OCI-LY7 (cell line): Measurements from ENCODE around the gene FRA10AC1. TPM values are rescaled to one million over a fixed set of nuclear protein-coding genes. Genes with fewer than 3 reads are reported as not detected.

Source experiments
- BruUV-seq: library from RNA; stranded (reverse); fragments of 400-500 nt; replicated peaks from 2 replicates; lab custom pipeline; 2021; lab: Mats Ljungman, UMichigan
- CTCF ChIA-PET: fragments of 300-600 bp; sonication (Branson Sonifier 250); formaldehyde crosslinking; loops from one replicate; lab custom pipeline; 2022; ENCODE audit warnings: antibody characterized with exemption; ENCODE audit not compliant: unreplicated experiment; lab: Charles Lee
- POLR2A ChIA-PET: fragments of 300-600 bp; sonication (Branson Sonifier 250); formaldehyde crosslinking; loops from one replicate; lab custom pipeline; 2022; ENCODE audit warnings: antibody characterized with exemption; lab: Charles Lee
- DNase-seq: peaks from one replicate; pipeline ENCODE4 v3.0.0-alpha.2; 2015; ENCODE audit warnings: low spot score
- H2AFZ ChIP-seq: fragments of 200-600 bp; sonication (generic), shearing (Covaris generic); 2 replicates; pipeline ENCODE4 v1.6.1; 2014; ENCODE audit warnings: mild to moderate bottlenecking, antibody characterized with exemption, low read length, moderate library complexity
- H3K27ac ChIP-seq: fragments of 200-600 bp; sonication (generic); 2 replicates; pipeline ENCODE4 v1.5.1; 2014; ENCODE audit warnings: mixed run types, low read depth, mild to moderate bottlenecking, moderate library complexity, low read length, inconsistent platforms; ENCODE audit not compliant: poor library complexity, severe bottlenecking
- H3K36me3 ChIP-seq: fragments of 200-600 bp; sonication (generic); 2 replicates; pipeline ENCODE4 v1.6.1; 2014; ENCODE audit warnings: mild to moderate bottlenecking, antibody characterized with exemption, low read length, moderate library complexity, mixed read lengths; ENCODE audit not compliant: insufficient read depth
- H3K4me1 ChIP-seq: fragments of 200-600 bp; sonication (generic); 2 replicates; pipeline ENCODE4 v1.5.1; 2014; ENCODE audit warnings: mild to moderate bottlenecking, low read length; ENCODE audit not compliant: insufficient read depth, poor library complexity, severe bottlenecking
- H3K4me2 ChIP-seq: fragments of 200-600 bp; sonication (generic); 2 replicates; pipeline ENCODE4 v1.6.1; 2014; ENCODE audit warnings: mild to moderate bottlenecking, low read length
- H3K4me3 ChIP-seq: fragments of 200-600 bp; sonication (generic); 2 replicates; pipeline ENCODE4 v1.5.1; 2014; ENCODE audit warnings: mild to moderate bottlenecking, low read depth, low read length; ENCODE audit not compliant: poor library complexity, severe bottlenecking
- H3K79me2 ChIP-seq: fragments of 200-600 bp; sonication (generic); 2 replicates; pipeline ENCODE4 v1.6.1; 2016; ENCODE audit warnings: low read depth, mild to moderate bottlenecking, low read length, moderate library complexity, mixed read lengths; ENCODE audit not compliant: insufficient read depth
- H3K9me2 ChIP-seq: fragments of 200-600 bp; sonication (generic); 2 replicates; pipeline ENCODE4 v1.6.1; 2016; ENCODE audit warnings: mild to moderate bottlenecking, low read length, mixed read lengths; ENCODE audit not compliant: insufficient read depth
- H3K9me3 ChIP-seq: fragments of 200-600 bp; sonication (generic); 2 replicates; pipeline ENCODE4 v1.6.1; 2014; ENCODE audit warnings: mild to moderate bottlenecking, mixed run types, low read length, mixed read lengths
- H4K20me1 ChIP-seq: fragments of 200-600 bp; sonication (generic); 2 replicates; pipeline ENCODE4 v1.6.1; 2014; ENCODE audit warnings: mild to moderate bottlenecking, antibody characterized with exemption, low read length, moderate library complexity, mixed read lengths; ENCODE audit not compliant: insufficient read depth
- CTCF ChIP-seq: fragments of 200-600 bp; sonication (generic); conservative IDR thresholded peaks from 2 replicates; pipeline ENCODE4 v1.5.1; 2014; ENCODE audit warnings: mild to moderate bottlenecking, antibody characterized with exemption, low read length, moderate library complexity, mixed read lengths
- EZH2phosphoT487 ChIP-seq: fragments of 200-600 bp; sonication (generic); IDR thresholded peaks from 2 replicates; pipeline ENCODE4 v1.6.1; 2018; ENCODE audit warnings: low read depth, borderline replicate concordance, mild to moderate bottlenecking, mixed run types, antibody characterized with exemption, low read length, moderate library complexity, mixed read lengths
- intact Hi-C: fragments of 100-400 bp; cut with micrococcal nuclease; formaldehyde crosslinking; loops from one replicate; pipeline ENCODE4 v1.10.0; 2022; ENCODE audit not compliant: unreplicated experiment
- total RNA-seq, 2 experiments: library from RNA; depleted of rRNA in 1 of 2; stranded (reverse); fragments of >200 nt in 1 of 2; shearing (Covaris generic) in 1 of 2; gene quantifications; 2 replicates each; pipeline ENCODE4 v1.2.3, GENCODE V29; 2014 to 2022

Gene FRA10AC1
- total RNA-seq, 2 experiments from 2014 or later: 11.9 to 30.2 TPM

GRCh38 chr10:93629647-93630305 is 72.6 kb downstream of the FRA10AC1 start:
- intact Hi-C loops: no loop called here
- CTCF ChIA-PET: no interaction called here
- Histone ChIP-seq H4K20me1 (no peaks in the 10 kb centered on the region), H3K4me3 (no peak overlapping the region), H3K79me2 (no peaks in the 10 kb centered on the region), H2AFZ (peak overlapping the region; percentile 63; the same call in 1 of the 2 replicates), H3K36me3 (no peaks in the 10 kb centered on the region), H3K9me3 (no peaks in the 10 kb centered on the region), H3K27ac (no peak overlapping the region), H3K4me1 (peaks cover 40% of the 10 kb centered on the region), H3K4me2 (peak overlapping the region; percentile 36), H3K9me2 (no peaks in the 10 kb centered on the region)
- POLR2A ChIA-PET: interaction anchor here (1.3 kb wide), 1 partner anchor 8 kb away, joined by 3 read pairs; no protein-coding TSS in a partner anchor
- no TSS peak for BruUV-seq
- no peak for DNase-seq
- TF ChIP-seq CTCF (no peak), EZH2phosphoT487 (no peak)

GRCh38 chr10:93628858-93629257 is 73.5 kb downstream of the FRA10AC1 start:
- POLR2A ChIA-PET: interaction anchor here (0.6 kb wide), 1 partner anchor 117 kb away, joined by 4 read pairs; no protein-coding TSS in a partner anchor
- CTCF ChIA-PET: no interaction called here
- Histone ChIP-seq H3K36me3 (no peaks in the 10 kb centered on the region), H4K20me1 (no peaks in the 10 kb centered on the region), H3K4me3 (no peak overlapping the region), H3K27ac (no peak overlapping the region), H3K4me2 (no peak overlapping the region), H3K4me1 (peaks cover 49% of the 10 kb centered on the region), H3K79me2 (no peaks in the 10 kb centered on the region), H3K9me2 (no peaks in the 10 kb centered on the region), H3K9me3 (no peaks in the 10 kb centered on the region), H2AFZ (peak overlapping the region; percentile 30; the same call in 1 of the 2 replicates)
- no peak for DNase-seq
- intact Hi-C loops: no loop called here
- BruUV-seq: no TSS peak
- TF ChIP-seq EZH2phosphoT487 (no peak), CTCF (no peak)

GRCh38 chr10:93622942-93623341 is 79.5 kb downstream of the FRA10AC1 start:
- peak overlapping the region; percentile 44 for H3K4me3 ChIP-seq
- TF ChIP-seq CTCF (no peak), EZH2phosphoT487 (no peak)
- CTCF ChIA-PET: no interaction called here
- H2AFZ ChIP-seq: no peak overlapping the region; the same call in 1 of the 2 replicates
- no peaks in the 10 kb centered on the region for H3K9me3 ChIP-seq
- H3K79me2 ChIP-seq: no peaks in the 10 kb centered on the region
- DNase-seq: peak; percentile 67
- H3K4me2 ChIP-seq: peak overlapping the region; percentile 75
- POLR2A ChIA-PET: interaction anchor here (0.6 to 1.4 kb wide), 3 partner anchors 23 to 68 kb away, joined by 3 to 4 read pairs (median 3); no protein-coding TSS in a partner anchor
- intact Hi-C loops: loop anchor here (5.0 kb wide), 2 partner anchors 54 to 126 kb away; partner anchors contain the start of gene CEP55
- H3K27ac ChIP-seq: peak overlapping the region; percentile 96
- no TSS peak for BruUV-seq
- peaks cover 88% of the 10 kb centered on the region for H3K4me1 ChIP-seq
- no peaks in the 10 kb centered on the region for H4K20me1 ChIP-seq
- H3K9me2 ChIP-seq: no peaks in the 10 kb centered on the region
- H3K36me3 ChIP-seq: no peaks in the 10 kb centered on the region
